Suprapubic skin (tissue), 4 donors: ENCODE data around the gene CDC25C.
"Not testable (repeated sequence)": the region's sequence is repeated elsewhere in the genome, so short reads cannot be mapped to it uniquely, and the experiment has no call there.

Source experiments
- EP300 ChIP-seq: sonication (generic); formaldehyde crosslinking; IDR thresholded peaks from one replicate; pipeline ENCODE4 v1.6.1; 2017; ENCODE audit warnings: antibody characterized with exemption
- POLR2A ChIP-seq, 2 donors: fragments of 450-650 bp; IDR thresholded peaks; one replicate each; pipeline ENCODE4 v1.6.1; 2017; ENCODE audit warnings: antibody characterized with exemption in 2 of 2, mild to moderate bottlenecking in 2 of 2, moderate library complexity in 2 of 2
- POLR2AphosphoS5 ChIP-seq, 3 donors: sonication (generic); formaldehyde crosslinking; IDR thresholded peaks; one replicate each; pipeline ENCODE4 v1.6.1; 2017; ENCODE audit warnings: antibody characterized with exemption in 3 of 3
- TF ChIP-seq, protein P1 (sequence below), 2 donors: fragments of 200-600 bp in 1 of 2; fragments of 450-650 bp in 1 of 2; sonication (generic) in 1 of 2; IDR thresholded peaks; one replicate each; pipeline ENCODE4 v1.5.1; 2016 to 2019; ENCODE audit warnings: antibody characterized with exemption in 2 of 2, mild to moderate bottlenecking in 1 of 2, moderate library complexity in 1 of 2

DNA sequence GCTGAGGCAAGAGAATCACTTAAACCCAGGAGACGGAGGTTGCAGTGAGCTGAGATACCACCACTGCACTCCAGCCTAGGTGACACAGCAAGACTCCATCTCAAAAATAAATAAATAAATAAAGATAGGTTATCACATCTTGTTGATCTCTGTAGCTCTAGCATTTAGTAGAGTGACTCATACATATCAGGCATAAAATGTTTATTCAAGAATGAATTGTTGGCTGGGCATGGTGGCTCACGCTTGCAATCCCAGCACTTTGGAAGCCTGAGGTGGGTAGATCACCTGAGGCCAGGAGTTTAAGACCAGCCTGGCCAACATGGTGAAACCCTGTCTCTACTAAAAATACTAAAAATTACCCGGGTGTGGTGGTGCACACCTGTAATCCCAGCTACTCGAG is 13.4 kb downstream of the CDC25C start:
- TF ChIP-seq, protein P1, sequence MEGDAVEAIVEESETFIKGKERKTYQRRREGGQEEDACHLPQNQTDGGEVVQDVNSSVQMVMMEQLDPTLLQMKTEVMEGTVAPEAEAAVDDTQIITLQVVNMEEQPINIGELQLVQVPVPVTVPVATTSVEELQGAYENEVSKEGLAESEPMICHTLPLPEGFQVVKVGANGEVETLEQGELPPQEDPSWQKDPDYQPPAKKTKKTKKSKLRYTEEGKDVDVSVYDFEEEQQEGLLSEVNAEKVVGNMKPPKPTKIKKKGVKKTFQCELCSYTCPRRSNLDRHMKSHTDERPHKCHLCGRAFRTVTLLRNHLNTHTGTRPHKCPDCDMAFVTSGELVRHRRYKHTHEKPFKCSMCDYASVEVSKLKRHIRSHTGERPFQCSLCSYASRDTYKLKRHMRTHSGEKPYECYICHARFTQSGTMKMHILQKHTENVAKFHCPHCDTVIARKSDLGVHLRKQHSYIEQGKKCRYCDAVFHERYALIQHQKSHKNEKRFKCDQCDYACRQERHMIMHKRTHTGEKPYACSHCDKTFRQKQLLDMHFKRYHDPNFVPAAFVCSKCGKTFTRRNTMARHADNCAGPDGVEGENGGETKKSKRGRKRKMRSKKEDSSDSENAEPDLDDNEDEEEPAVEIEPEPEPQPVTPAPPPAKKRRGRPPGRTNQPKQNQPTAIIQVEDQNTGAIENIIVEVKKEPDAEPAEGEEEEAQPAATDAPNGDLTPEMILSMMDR (IDR thresholded peaks at IDR 0.05), result not testable (repeated sequence)
- not testable (repeated sequence) for TF ChIP-seq POLR2A (IDR thresholded peaks at IDR 0.05); POLR2AphosphoS5 (IDR thresholded peaks at IDR 0.05); EP300
